ENCODE results near the gene NR4A1.

The NR4A1 gene

DNA sequence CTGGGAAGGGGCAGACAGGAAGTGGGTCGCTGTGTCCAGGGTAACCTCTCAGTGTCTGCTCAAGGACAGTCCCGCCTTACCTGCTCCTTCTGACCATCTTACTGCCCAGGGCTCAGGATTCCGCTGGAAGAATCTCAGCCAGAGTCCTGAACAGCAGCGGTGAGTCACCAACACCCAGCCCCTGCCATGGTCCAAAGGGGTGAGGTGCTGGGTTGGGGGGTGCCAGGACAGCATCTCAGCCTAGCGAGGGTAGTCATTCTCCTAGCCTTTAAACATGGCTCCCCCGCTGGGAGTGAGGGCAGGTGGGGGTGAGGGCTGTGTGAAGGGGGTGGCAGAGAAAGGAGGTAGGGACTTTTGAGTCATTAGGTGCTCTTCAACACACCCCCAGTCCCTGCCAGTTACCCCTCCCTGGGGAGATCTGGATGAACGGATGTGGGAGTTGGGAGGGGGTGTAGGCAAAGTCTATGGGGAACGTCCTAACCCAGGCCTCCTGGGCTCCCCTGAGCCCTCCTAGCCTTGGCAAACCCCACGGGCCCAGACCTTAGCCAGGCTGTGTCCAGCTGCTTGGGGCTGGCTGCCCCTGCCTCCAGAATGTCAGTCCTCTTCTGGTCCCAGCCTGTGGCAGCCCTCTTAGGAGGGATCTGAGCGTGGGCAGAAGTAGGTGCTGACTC lies 42.0 kb upstream of the NR4A1 start:
- Histone ChIP-seq H2AFZ (ENCODE audit: low read length) (no peak overlapping the region), H3K4me2 (ENCODE audit: low read depth, low read length, poor library complexity, severe bottlenecking) (peak overlapping the region; percentile 90), H3F3A (ENCODE audit: low read depth) (no peaks in the 10 kb centered on the region), H4K20me1 (ENCODE audit: insufficient read depth, low read length, poor library complexity, severe bottlenecking) (no peaks in the 10 kb centered on the region), H3K27me3 (ENCODE audit: insufficient read depth, low read length, poor library complexity, severe bottlenecking) (peaks cover 4% of the 10 kb centered on the region), H3K9me2 (replicated peaks; ENCODE audit: low read depth, low read length) (no peaks in the 10 kb centered on the region), H3K9me3 (ENCODE audit: insufficient read depth, low read depth, low read length) (no peaks in the 10 kb centered on the region), H3K36me3 (ENCODE audit: insufficient read depth, low read length) (no peaks in the 10 kb centered on the region), H3K79me2 (ENCODE audit: insufficient read depth, low read length) (no peaks in the 10 kb centered on the region), H3K4me1 (ENCODE audit: insufficient read depth, low read length, poor library complexity, severe bottlenecking) (peaks cover 33% of the 10 kb centered on the region), H3K4me3 (ENCODE audit: low read length, poor library complexity, severe bottlenecking) (no peak overlapping the region), H3K9ac (ENCODE audit: low read depth, low read length, poor library complexity, severe bottlenecking) (no peak overlapping the region)
- no peak for TF ChIP-seq EZH2phosphoT487 (IDR thresholded peaks at IDR 0.05; ENCODE audit: borderline replicate concordance)
- TF ChIP-seq, protein P1, sequence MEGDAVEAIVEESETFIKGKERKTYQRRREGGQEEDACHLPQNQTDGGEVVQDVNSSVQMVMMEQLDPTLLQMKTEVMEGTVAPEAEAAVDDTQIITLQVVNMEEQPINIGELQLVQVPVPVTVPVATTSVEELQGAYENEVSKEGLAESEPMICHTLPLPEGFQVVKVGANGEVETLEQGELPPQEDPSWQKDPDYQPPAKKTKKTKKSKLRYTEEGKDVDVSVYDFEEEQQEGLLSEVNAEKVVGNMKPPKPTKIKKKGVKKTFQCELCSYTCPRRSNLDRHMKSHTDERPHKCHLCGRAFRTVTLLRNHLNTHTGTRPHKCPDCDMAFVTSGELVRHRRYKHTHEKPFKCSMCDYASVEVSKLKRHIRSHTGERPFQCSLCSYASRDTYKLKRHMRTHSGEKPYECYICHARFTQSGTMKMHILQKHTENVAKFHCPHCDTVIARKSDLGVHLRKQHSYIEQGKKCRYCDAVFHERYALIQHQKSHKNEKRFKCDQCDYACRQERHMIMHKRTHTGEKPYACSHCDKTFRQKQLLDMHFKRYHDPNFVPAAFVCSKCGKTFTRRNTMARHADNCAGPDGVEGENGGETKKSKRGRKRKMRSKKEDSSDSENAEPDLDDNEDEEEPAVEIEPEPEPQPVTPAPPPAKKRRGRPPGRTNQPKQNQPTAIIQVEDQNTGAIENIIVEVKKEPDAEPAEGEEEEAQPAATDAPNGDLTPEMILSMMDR (conservative IDR thresholded peaks at IDR 0.05; ENCODE audit: low read length): no peak

DNA sequence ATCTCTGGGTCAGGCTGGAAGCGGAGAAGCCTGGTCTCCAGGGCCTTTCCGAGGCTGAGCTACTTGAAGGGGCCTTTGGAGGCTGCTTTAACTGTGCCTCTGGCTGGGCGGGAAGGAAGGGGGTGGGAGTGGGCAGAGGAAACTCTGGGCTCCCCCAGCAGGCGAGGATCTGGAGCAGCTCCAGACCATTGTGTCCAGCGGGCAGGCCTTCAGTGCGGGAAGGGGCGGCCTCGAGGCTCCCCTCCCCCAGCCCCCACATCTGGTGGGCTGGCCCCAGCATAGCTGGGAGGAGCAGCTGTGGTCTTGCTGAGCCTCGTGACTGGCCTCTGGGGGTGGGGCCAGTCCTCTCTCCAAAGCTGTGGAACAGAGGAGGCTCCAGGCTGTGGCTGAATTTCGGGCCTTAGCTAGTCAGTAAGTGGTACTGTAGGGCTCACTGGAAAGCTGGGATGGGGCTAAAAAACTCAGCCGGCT lies 41.1 kb upstream of the NR4A1 start:
- Histone ChIP-seq H3K4me1 (ENCODE audit: insufficient read depth, low read length, poor library complexity, severe bottlenecking) (peaks cover 33% of the 10 kb centered on the region), H3K9me2 (replicated peaks; ENCODE audit: low read depth, low read length) (no peaks in the 10 kb centered on the region), H3K9me3 (ENCODE audit: insufficient read depth, low read depth, low read length) (no peaks in the 10 kb centered on the region), H4K20me1 (ENCODE audit: insufficient read depth, low read length, poor library complexity, severe bottlenecking) (no peaks in the 10 kb centered on the region), H3K79me2 (ENCODE audit: insufficient read depth, low read length) (no peaks in the 10 kb centered on the region), H3K36me3 (ENCODE audit: insufficient read depth, low read length) (no peaks in the 10 kb centered on the region), H3K4me3 (ENCODE audit: low read length, poor library complexity, severe bottlenecking) (no peak overlapping the region), H3K9ac (ENCODE audit: low read depth, low read length, poor library complexity, severe bottlenecking) (peak overlapping the region; percentile 31), H3K27me3 (ENCODE audit: insufficient read depth, low read length, poor library complexity, severe bottlenecking) (peaks cover 4% of the 10 kb centered on the region), H3K4me2 (ENCODE audit: low read depth, low read length, poor library complexity, severe bottlenecking) (peak overlapping the region; percentile 22), H2AFZ (ENCODE audit: low read length) (peak overlapping the region; percentile 22; the same call in 1 of the 2 replicates), H3F3A (ENCODE audit: low read depth) (no peaks in the 10 kb centered on the region)
- TF ChIP-seq EZH2phosphoT487 (IDR thresholded peaks at IDR 0.05; ENCODE audit: borderline replicate concordance): no peak
- TF ChIP-seq, protein P1 (conservative IDR thresholded peaks at IDR 0.05; ENCODE audit: low read length): no peak

DNA sequence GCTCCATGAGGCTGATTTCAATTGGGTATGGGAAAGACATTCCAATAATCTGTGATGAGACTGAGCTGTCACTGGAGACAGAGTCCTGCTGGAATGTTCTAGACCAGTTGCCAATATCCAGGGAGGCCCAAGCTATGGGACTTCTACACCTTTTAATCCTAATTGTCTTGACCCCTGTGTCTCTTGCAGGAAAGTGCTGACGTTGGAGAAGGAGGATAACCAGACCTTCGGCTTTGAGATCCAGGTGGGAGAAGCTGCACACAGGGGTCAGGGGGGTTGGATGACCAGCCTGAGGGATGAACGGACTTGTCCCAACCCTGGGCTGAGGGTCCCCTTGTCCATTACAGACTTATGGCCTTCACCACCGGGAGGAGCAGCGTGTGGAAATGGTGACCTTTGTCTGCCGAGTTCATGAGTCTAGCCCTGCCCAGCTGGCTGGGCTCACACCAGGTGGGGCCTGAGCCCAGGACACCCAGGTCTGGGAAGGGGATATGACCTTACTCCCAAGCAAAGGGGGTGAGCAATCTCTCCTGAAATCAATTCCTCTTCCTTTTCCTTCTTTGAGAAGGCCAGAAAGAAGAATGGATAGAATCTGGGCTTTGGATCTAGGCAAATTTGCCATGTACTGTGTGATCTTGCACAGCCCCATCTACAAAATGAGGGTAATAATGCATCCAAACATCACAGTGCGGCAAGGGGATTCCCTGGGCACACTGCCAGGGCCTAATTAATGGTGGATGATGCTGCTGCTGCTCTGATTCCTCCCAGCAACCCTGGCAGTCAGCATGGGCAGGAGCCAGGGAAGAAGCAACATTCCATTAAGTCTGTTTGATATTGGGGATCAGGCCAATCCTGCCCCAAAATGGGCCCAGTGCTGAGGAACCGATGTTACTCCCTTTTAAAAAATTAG lies 40.3 kb upstream of the NR4A1 start:
- Histone ChIP-seq H3K4me3 (ENCODE audit: low read length, poor library complexity, severe bottlenecking) (no peak overlapping the region), H3K79me2 (ENCODE audit: insufficient read depth, low read length) (no peaks in the 10 kb centered on the region), H3K9me2 (replicated peaks; ENCODE audit: low read depth, low read length) (no peaks in the 10 kb centered on the region), H4K20me1 (ENCODE audit: insufficient read depth, low read length, poor library complexity, severe bottlenecking) (no peaks in the 10 kb centered on the region), H3K36me3 (ENCODE audit: insufficient read depth, low read length) (no peaks in the 10 kb centered on the region), H3K9me3 (ENCODE audit: insufficient read depth, low read depth, low read length) (no peaks in the 10 kb centered on the region), H3F3A (ENCODE audit: low read depth) (no peaks in the 10 kb centered on the region), H2AFZ (ENCODE audit: low read length) (peak overlapping the region; percentile 22; the same call in 1 of the 2 replicates), H3K4me1 (ENCODE audit: insufficient read depth, low read length, poor library complexity, severe bottlenecking) (peaks cover 41% of the 10 kb centered on the region), H3K9ac (ENCODE audit: low read depth, low read length, poor library complexity, severe bottlenecking) (peak overlapping the region; percentile 31), H3K27me3 (ENCODE audit: insufficient read depth, low read length, poor library complexity, severe bottlenecking) (peaks cover 4% of the 10 kb centered on the region), H3K4me2 (ENCODE audit: low read depth, low read length, poor library complexity, severe bottlenecking) (peak overlapping the region; percentile 22)
- TF ChIP-seq, protein P1 (conservative IDR thresholded peaks at IDR 0.05; ENCODE audit: low read length): no peak
- TF ChIP-seq EZH2phosphoT487 (IDR thresholded peaks at IDR 0.05; ENCODE audit: borderline replicate concordance): no peak
